GM13976 (cell line): ENCODE measurements around the gene AGO3.

Experiments used
- DNase-seq: peaks from one replicate; pipeline ENCODE4 v3.0.0; 2012; ENCODE audit warnings: low spot score
- in situ Hi-C: fragments of 300-500 bp; cut with MboI; formaldehyde crosslinking; loops from one replicate; pipeline ENCODE4 v1.12.0; 2022; ENCODE audit warnings: low sequenced_read_pairs, mixed read lengths, inconsistent platforms; ENCODE audit not compliant: unreplicated experiment
- TF ChIP-seq, protein P1 (sequence below): IDR thresholded peaks from 2 replicates; pipeline ENCODE4 v1.5.1; 2012; ENCODE audit warnings: borderline replicate concordance, mild to moderate bottlenecking; ENCODE audit not compliant: insufficient read depth; ENCODE audit errors: extremely low read depth, missing control alignments, control extremely low read depth

AGO3 gene

DNA sequence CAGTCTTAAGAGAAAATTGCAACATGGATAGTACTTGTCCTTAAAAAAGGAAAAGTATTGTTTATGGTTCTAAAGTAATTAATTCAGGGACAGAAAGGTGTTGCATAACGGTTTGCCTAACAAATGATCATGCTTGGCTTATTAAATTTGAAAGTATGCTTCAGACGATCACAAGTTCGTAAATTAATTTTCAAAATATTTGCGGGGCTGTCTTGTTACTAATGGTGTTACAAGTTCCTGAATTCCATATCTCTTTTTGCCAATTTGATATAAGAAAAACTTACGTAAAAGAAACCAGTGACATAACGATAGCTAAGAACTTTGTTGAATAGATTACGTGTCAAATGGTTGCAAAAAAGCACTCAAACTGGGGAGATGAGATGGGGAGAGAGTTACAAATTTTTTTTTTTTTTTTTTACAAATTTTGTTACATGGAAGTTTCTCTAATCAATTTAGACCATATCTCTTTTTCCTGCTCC is 1.3 kb downstream of the AGO3 start:
- in situ Hi-C loops = no loop called here
- no peak for DNase-seq
- TF ChIP-seq, protein P1, sequence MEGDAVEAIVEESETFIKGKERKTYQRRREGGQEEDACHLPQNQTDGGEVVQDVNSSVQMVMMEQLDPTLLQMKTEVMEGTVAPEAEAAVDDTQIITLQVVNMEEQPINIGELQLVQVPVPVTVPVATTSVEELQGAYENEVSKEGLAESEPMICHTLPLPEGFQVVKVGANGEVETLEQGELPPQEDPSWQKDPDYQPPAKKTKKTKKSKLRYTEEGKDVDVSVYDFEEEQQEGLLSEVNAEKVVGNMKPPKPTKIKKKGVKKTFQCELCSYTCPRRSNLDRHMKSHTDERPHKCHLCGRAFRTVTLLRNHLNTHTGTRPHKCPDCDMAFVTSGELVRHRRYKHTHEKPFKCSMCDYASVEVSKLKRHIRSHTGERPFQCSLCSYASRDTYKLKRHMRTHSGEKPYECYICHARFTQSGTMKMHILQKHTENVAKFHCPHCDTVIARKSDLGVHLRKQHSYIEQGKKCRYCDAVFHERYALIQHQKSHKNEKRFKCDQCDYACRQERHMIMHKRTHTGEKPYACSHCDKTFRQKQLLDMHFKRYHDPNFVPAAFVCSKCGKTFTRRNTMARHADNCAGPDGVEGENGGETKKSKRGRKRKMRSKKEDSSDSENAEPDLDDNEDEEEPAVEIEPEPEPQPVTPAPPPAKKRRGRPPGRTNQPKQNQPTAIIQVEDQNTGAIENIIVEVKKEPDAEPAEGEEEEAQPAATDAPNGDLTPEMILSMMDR = no peak

DNA sequence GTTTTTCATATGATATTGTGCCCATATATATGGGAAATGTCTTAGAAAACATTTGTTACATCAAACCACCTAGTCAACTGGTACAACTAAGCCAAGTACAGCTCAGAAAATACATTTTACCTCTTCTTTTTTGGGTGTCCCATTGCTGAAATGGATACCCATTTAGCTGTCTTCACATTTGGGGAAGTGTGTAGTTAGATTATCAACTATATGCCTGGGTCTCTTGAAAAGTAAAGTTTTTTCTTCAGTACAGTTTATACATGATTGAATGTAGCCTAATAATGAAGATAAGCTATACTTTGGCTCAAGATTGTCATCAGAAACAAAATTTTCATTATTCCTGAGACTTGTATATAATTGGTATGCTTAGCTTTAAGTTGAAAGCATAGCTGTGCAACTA is 2.0 kb downstream of the AGO3 start:
- in situ Hi-C loops = no loop called here
- DNase-seq = no peak
- TF ChIP-seq, protein P1 = no peak

DNA sequence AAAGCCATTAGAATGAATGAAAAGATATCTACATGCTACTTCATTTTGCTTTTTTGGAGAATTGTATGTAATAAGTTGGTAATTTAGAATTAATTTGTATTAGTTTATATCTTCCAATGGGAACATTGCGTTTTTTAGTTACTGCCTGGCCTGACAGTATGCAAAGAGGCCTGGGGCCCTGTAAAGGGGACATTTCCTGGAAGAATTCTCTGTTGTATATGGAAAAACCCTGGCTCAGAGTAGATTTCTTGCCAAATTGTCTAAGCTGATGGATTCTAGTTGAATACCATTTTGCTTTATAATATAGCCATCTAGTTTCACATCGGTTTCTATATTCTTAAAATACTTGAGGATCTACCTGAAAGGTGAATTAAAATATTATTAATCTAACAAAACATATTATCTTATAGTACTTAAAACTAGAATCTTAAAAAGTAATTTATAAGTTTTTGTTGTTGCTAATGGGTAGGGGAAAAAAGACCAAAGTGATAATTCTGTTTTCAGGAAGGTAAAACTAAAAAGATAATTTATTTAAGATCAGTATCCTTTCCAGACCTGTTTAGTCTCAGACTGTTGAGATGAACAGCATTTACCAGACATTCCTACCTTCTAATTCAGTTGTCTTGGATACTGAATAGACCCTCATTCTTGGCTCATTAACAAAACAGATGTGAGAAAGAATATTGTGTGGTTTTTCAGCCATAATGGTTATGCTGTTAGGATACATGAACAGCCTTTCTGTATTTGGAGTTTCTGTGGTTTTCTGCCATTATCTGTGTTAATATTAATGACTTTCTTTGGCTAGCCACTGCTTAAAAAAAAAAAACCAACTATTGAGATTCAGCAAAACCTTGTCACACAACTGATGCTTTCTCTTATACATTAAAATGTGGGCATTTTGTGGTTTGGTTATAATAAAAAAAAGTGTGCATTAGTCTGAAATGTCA is 4.8 kb downstream of the AGO3 start:
- in situ Hi-C loops = no loop called here
- no peak for DNase-seq
- TF ChIP-seq, protein P1 = no peak

GRCh38 chr1:35936838-35937237 is 5.9 kb downstream of the AGO3 start:
- TF ChIP-seq, protein P1 = no peak
- in situ Hi-C loops = no loop called here
- no peak for DNase-seq

DNA sequence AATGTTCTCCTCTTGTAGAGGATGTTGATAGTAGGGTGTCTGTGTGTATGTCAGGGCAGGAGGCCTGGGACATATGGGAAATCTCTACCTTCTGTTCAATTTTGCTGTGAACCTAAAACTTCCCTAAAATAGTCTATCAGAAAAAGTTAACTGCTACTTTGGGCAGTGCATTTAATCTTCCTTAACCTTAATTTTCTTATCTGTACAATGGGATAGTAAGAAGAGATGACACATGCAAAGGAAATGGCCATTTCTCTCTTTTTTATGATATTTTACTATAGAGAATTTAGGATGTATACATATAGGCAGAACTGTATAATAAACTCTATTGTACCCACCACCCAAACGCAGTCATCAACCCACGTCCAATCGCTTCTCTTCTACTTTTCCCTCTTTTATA is 8.6 kb downstream of the AGO3 start:
- DNase-seq = no peak
- TF ChIP-seq, protein P1 = no peak
- in situ Hi-C loops = no loop called here

DNA sequence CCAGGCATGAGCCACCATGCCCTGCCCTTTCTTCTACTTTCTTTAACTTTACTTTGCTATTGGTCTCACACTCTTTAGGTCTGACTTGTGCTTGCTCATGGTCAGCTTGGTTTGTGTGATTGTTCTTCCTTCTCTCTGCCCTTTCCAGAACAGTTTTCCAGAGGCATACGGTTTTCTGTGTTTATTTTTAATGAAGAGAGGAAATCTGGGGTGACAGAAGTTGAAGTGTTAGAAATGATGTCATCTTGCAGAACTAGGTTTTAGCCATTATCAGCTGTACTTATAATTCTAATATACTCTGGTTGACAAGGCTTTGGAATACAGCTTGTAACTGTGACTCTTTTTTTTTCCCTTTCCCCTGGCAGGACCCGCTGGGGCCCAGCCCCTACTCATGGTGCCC is 14.4 kb downstream of the AGO3 start:
- no peak for DNase-seq
- TF ChIP-seq, protein P1 = no peak
- in situ Hi-C loops = no loop called here
